Measurements from ENCODE around the gene TRMT44. TPM values are rescaled to one million over a fixed set of nuclear protein-coding genes. Genes with fewer than 3 reads are reported as not detected.
"Not testable (repeated sequence)": the region's sequence is repeated elsewhere in the genome, so short reads cannot be mapped to it uniquely, and the experiment has no call there.

The TRMT44 gene
- total RNA-seq, 1 donor from 2014 or later, result 38.5 TPM

- Mint-ChIP-seq H3K27me3 (no peaks in the 10 kb centered on the region), H3K4me3 (no peak overlapping the region), H3K9me3 (no peaks in the 10 kb centered on the region), H3K36me3 (ENCODE audit: low read depth) (no peaks in the 10 kb centered on the region), H3K4me1 (no peaks in the 10 kb centered on the region), H3K27ac (no peak overlapping the region)
- DNase-seq, result no peak
- intact Hi-C loops (cut with micrococcal nuclease), result no loop called here
Measured at GRCh38 chr4:8505229-8505628, 64.7 kb downstream of the TRMT44 start.

- no peaks in the 10 kb centered on the region for H3K36me3 Mint-ChIP-seq (ENCODE audit: low read depth)
- no peak overlapping the region for H3K27ac Mint-ChIP-seq
- intact Hi-C loops (cut with micrococcal nuclease), result no loop called here
- no peaks in the 10 kb centered on the region for H3K9me3 Mint-ChIP-seq
- H3K4me3 Mint-ChIP-seq, result no peak overlapping the region
- no peak for DNase-seq
- H3K4me1 Mint-ChIP-seq, result no peaks in the 10 kb centered on the region
- no peaks in the 10 kb centered on the region for H3K27me3 Mint-ChIP-seq
Measured at GRCh38 chr4:8506006-8506372, 65.4 kb downstream of the TRMT44 start.

GRCh38 chr4:8506373-8507195 is 66.0 kb downstream of the TRMT44 start:
- H3K4me3 Mint-ChIP-seq, result no peak overlapping the region
- no peaks in the 10 kb centered on the region for H3K27me3 Mint-ChIP-seq
- no peak overlapping the region for H3K27ac Mint-ChIP-seq
- no peak for DNase-seq
- intact Hi-C loops (cut with micrococcal nuclease), result no loop called here
- no peaks in the 10 kb centered on the region for H3K36me3 Mint-ChIP-seq (ENCODE audit: low read depth)
- no peaks in the 10 kb centered on the region for H3K9me3 Mint-ChIP-seq
- H3K4me1 Mint-ChIP-seq, result no peaks in the 10 kb centered on the region

- H3K4me1 Mint-ChIP-seq, result no peaks in the 10 kb centered on the region
- no peak overlapping the region for H3K27ac Mint-ChIP-seq
Measured at GRCh38 chr4:8507196-8507570, 66.6 kb downstream of the TRMT44 start.

GRCh38 chr4:8507624-8508023 is 67.0 kb downstream of the TRMT44 start:
- no peaks in the 10 kb centered on the region for H3K4me1 Mint-ChIP-seq
- H3K4me3 Mint-ChIP-seq, result no peak overlapping the region
- H3K27ac Mint-ChIP-seq, result no peak overlapping the region
- intact Hi-C loops (cut with micrococcal nuclease), result no loop called here
- no peaks in the 10 kb centered on the region for H3K9me3 Mint-ChIP-seq
- no peaks in the 10 kb centered on the region for H3K27me3 Mint-ChIP-seq
- H3K36me3 Mint-ChIP-seq (ENCODE audit: low read depth), result no peaks in the 10 kb centered on the region
- no peak for DNase-seq

More at GRCh38 chr4:8507196-8507570, 66.6 kb downstream of the TRMT44 start:
- H3K27me3 Mint-ChIP-seq, result no peaks in the 10 kb centered on the region
- DNase-seq, result no peak
- intact Hi-C loops (cut with micrococcal nuclease), result no loop called here
- H3K36me3 Mint-ChIP-seq (ENCODE audit: low read depth), result no peaks in the 10 kb centered on the region
- H3K9me3 Mint-ChIP-seq, result no peaks in the 10 kb centered on the region
- H3K4me3 Mint-ChIP-seq, result no peak overlapping the region

GRCh38 chr4:8508266-8508665 is 67.7 kb downstream of the TRMT44 start:
- Mint-ChIP-seq H3K27me3 (no peaks in the 10 kb centered on the region), H3K4me1 (no peaks in the 10 kb centered on the region), H3K27ac (no peak overlapping the region), H3K9me3 (no peaks in the 10 kb centered on the region), H3K4me3 (no peak overlapping the region), H3K36me3 (ENCODE audit: low read depth) (no peaks in the 10 kb centered on the region)
- no peak for DNase-seq
- intact Hi-C loops (cut with micrococcal nuclease), result no loop called here

GRCh38 chr4:8508740-8509139 is 68.2 kb downstream of the TRMT44 start:
- no peaks in the 10 kb centered on the region for H3K4me1 Mint-ChIP-seq
- intact Hi-C loops (cut with micrococcal nuclease), result no loop called here
- no peaks in the 10 kb centered on the region for H3K36me3 Mint-ChIP-seq (ENCODE audit: low read depth)
- H3K4me3 Mint-ChIP-seq, result no peak overlapping the region
- no peaks in the 10 kb centered on the region for H3K9me3 Mint-ChIP-seq
- H3K27me3 Mint-ChIP-seq, result no peaks in the 10 kb centered on the region
- no peak for DNase-seq
- H3K27ac Mint-ChIP-seq, result no peak overlapping the region

- H3K27me3 Mint-ChIP-seq, result no peaks in the 10 kb centered on the region
- H3K4me3 Mint-ChIP-seq, result no peak overlapping the region
- H3K36me3 Mint-ChIP-seq (ENCODE audit: low read depth), result no peaks in the 10 kb centered on the region
- intact Hi-C loops (cut with micrococcal nuclease), result no loop called here
- no peak for DNase-seq
- no peaks in the 10 kb centered on the region for H3K9me3 Mint-ChIP-seq
- no peak overlapping the region for H3K27ac Mint-ChIP-seq
- no peaks in the 10 kb centered on the region for H3K4me1 Mint-ChIP-seq
Measured at GRCh38 chr4:8509311-8509950, 68.9 kb downstream of the TRMT44 start.

GRCh38 chr4:8510191-8510590 is 69.6 kb downstream of the TRMT44 start:
- no peak for DNase-seq
- intact Hi-C loops (cut with micrococcal nuclease), result no loop called here
- H3K4me3 Mint-ChIP-seq, result no peak overlapping the region
- H3K27ac Mint-ChIP-seq, result no peak overlapping the region
- H3K9me3 Mint-ChIP-seq, result no peaks in the 10 kb centered on the region
- no peaks in the 10 kb centered on the region for H3K27me3 Mint-ChIP-seq
- H3K4me1 Mint-ChIP-seq, result no peaks in the 10 kb centered on the region
- H3K36me3 Mint-ChIP-seq (ENCODE audit: low read depth), result no peaks in the 10 kb centered on the region

GRCh38 chr4:8510611-8511285 is 70.2 kb downstream of the TRMT44 start:
- Mint-ChIP-seq H3K4me3 (no peak overlapping the region), H3K9me3 (no peaks in the 10 kb centered on the region), H3K27me3 (no peaks in the 10 kb centered on the region), H3K4me1 (no peaks in the 10 kb centered on the region), H3K27ac (no peak overlapping the region), H3K36me3 (ENCODE audit: low read depth) (no peaks in the 10 kb centered on the region)
- intact Hi-C loops (cut with micrococcal nuclease), result no loop called here
- no peak for DNase-seq

GRCh38 chr4:8512510-8512909 is 71.9 kb downstream of the TRMT44 start:
- Mint-ChIP-seq H3K9me3 (no peaks in the 10 kb centered on the region), H3K27me3 (no peaks in the 10 kb centered on the region), H3K27ac (no peak overlapping the region), H3K4me3 (no peak overlapping the region), H3K36me3 (ENCODE audit: low read depth) (no peaks in the 10 kb centered on the region), H3K4me1 (no peaks in the 10 kb centered on the region)
- DNase-seq, result no peak
- intact Hi-C loops (cut with micrococcal nuclease), result no loop called here

GRCh38 chr4:8513080-8513479 is 72.5 kb downstream of the TRMT44 start:
- H3K9me3 Mint-ChIP-seq; DNase-seq; intact Hi-C loops (cut with micrococcal nuclease); H3K4me3 Mint-ChIP-seq; H3K27me3 Mint-ChIP-seq; H3K4me1 Mint-ChIP-seq; H3K27ac Mint-ChIP-seq; H3K36me3 Mint-ChIP-seq (ENCODE audit: low read depth): not testable (repeated sequence)

- no peaks in the 10 kb centered on the region for H3K36me3 Mint-ChIP-seq (ENCODE audit: low read depth)
- no peaks in the 10 kb centered on the region for H3K9me3 Mint-ChIP-seq
Measured at GRCh38 chr4:8513931-8514330, 73.4 kb downstream of the TRMT44 start.

GRCh38 chr4:8514391-8514790 is 73.8 kb downstream of the TRMT44 start:
- H3K4me3 Mint-ChIP-seq, result no peak overlapping the region

More at GRCh38 chr4:8513931-8514330, 73.4 kb downstream of the TRMT44 start:
- Mint-ChIP-seq H3K4me3 (no peak overlapping the region), H3K27ac (no peak overlapping the region), H3K4me1 (no peaks in the 10 kb centered on the region), H3K27me3 (no peaks in the 10 kb centered on the region)
- intact Hi-C loops (cut with micrococcal nuclease), result no loop called here
- DNase-seq, result no peak

More at GRCh38 chr4:8514391-8514790, 73.8 kb downstream of the TRMT44 start:
- H3K9me3 Mint-ChIP-seq, result no peaks in the 10 kb centered on the region
- H3K36me3 Mint-ChIP-seq (ENCODE audit: low read depth), result no peaks in the 10 kb centered on the region
- no peak overlapping the region for H3K27ac Mint-ChIP-seq
- intact Hi-C loops (cut with micrococcal nuclease), result no loop called here
- DNase-seq, result no peak
- H3K27me3 Mint-ChIP-seq, result no peaks in the 10 kb centered on the region
- no peaks in the 10 kb centered on the region for H3K4me1 Mint-ChIP-seq
